Endothelial cell of umbilical vein (primary cell): Measurements from ENCODE around the gene GCNT2. TPM values are rescaled to one million over a fixed set of nuclear protein-coding genes. Genes with fewer than 3 reads are reported as not detected.

Source experiments
- BruUV-seq: library from RNA; stranded (reverse); fragments of 400-500 nt; replicated peaks from 2 replicates; lab custom pipeline; 2021; lab: Mats Ljungman, UMichigan
- CTCF ChIA-PET: fragments of 300-600, 350-600 bp; sonication (Branson Sonifier 250); formaldehyde crosslinking; loops from one replicate; lab custom pipeline; 2021; ENCODE audit warnings: antibody characterized with exemption, inconsistent platforms; lab: Charles Lee
- POLR2A ChIA-PET: fragments of 300-600, 350-600 bp; sonication (Branson Sonifier 250); formaldehyde crosslinking; loops from one replicate; lab custom pipeline; 2021; ENCODE audit warnings: antibody characterized with exemption, inconsistent platforms; lab: Charles Lee
- DNase-seq: peaks from one replicate; pipeline ENCODE4 v3.0.0-alpha.2; 2011; ENCODE audit warnings: low read depth, low spot score
- FAIRE-seq: peaks from 2 replicates; lab custom pipeline; 2011; peaks lifted over from hg19 to GRCh38; lab: Jason Lieb, UNC
- H2AFZ ChIP-seq: 2 replicates; pipeline ENCODE4 v1.6.0; 2012; ENCODE audit warnings: low read depth, low read length, control low read depth, inconsistent platforms
- H3K27ac ChIP-seq: 2 replicates; pipeline ENCODE4 v1.5.1; 2011; ENCODE audit warnings: low read depth, mild to moderate bottlenecking, control low read depth, low read length, moderate library complexity; ENCODE audit not compliant: insufficient read depth
- H3K27me3 ChIP-seq, 2 experiments: 2 replicates each; pipeline versions ENCODE4 v1.6.0 to v1.6.1; 2011; ENCODE audit warnings: low read length in 2 of 2, mixed read lengths in 1 of 2; ENCODE audit not compliant: control insufficient read depth in 2 of 2, insufficient read depth in 2 of 2
- H3K36me3 ChIP-seq, 2 experiments: 2 replicates in 1 of 2; 3 replicates in 1 of 2; pipeline ENCODE4 v1.5.1; 2011; ENCODE audit warnings: low read length in 2 of 2, mild to moderate bottlenecking in 1 of 2, moderate library complexity in 1 of 2; ENCODE audit not compliant: control insufficient read depth in 2 of 2, insufficient read depth in 2 of 2; ENCODE audit errors: extremely low read depth in 1 of 2
- H3K4me1 ChIP-seq: 3 replicates; pipeline ENCODE4 v1.5.1; 2011; ENCODE audit warnings: mild to moderate bottlenecking, low read length; ENCODE audit not compliant: control insufficient read depth, insufficient read depth; ENCODE audit errors: extremely low read depth
- H3K4me2 ChIP-seq: 2 replicates; pipeline ENCODE4 v1.6.1; 2011; ENCODE audit warnings: low read length, control low read depth, mixed read lengths; ENCODE audit not compliant: insufficient read depth
- H3K4me3 ChIP-seq, 3 experiments: fragments of 200-600 bp in 1 of 3; sonication (generic), shearing (Covaris generic) in 1 of 3; replicated peaks in 1 of 3; 2 replicates each; pipeline ENCODE4 v1.5.1; 2011 to 2016; ENCODE audit warnings: control low read depth in 3 of 3, low read length in 3 of 3, mild to moderate bottlenecking in 2 of 3, inconsistent platforms in 1 of 3, low read depth in 1 of 3, moderate library complexity in 1 of 3; ENCODE audit not compliant: insufficient read depth in 1 of 3
- H3K79me2 ChIP-seq: 2 replicates; pipeline ENCODE4 v1.6.0; 2012; ENCODE audit warnings: low read length, inconsistent platforms; ENCODE audit not compliant: control insufficient read depth, insufficient read depth
- H3K9ac ChIP-seq: replicated peaks from 2 replicates; pipeline ENCODE3; 2011; ENCODE audit warnings: low read length, control low read depth; ENCODE audit not compliant: insufficient read depth; ENCODE audit errors: extremely low read depth
- H3K9me1 ChIP-seq: replicated peaks from 3 replicates; pipeline ENCODE4 v1.6.0; 2011; ENCODE audit warnings: mild to moderate bottlenecking, low read length; ENCODE audit not compliant: control insufficient read depth, insufficient read depth; ENCODE audit errors: extremely low read depth
- H3K9me3 ChIP-seq: replicated peaks from 2 replicates; pipeline ENCODE4 v1.5.1; 2012; ENCODE audit warnings: low read length, inconsistent platforms; ENCODE audit not compliant: control insufficient read depth, insufficient read depth
- H4K20me1 ChIP-seq: replicated peaks from 2 replicates; pipeline ENCODE3; 2011; ENCODE audit warnings: mild to moderate bottlenecking, low read length; ENCODE audit not compliant: control insufficient read depth, insufficient read depth; ENCODE audit errors: extremely low read depth
- CTCF ChIP-seq, 2 donors: IDR thresholded peaks; 1 replicate in 1 of 2; 2 replicates in 1 of 2; pipeline ENCODE4 v1.5.1; 2011; ENCODE audit warnings: low read length in 2 of 2, mild to moderate bottlenecking in 2 of 2, moderate library complexity in 2 of 2, control low read depth in 1 of 2, inconsistent platforms in 1 of 2, low read depth in 1 of 2; ENCODE audit not compliant: insufficient read depth in 1 of 2; ENCODE audit errors: extremely low read depth in 1 of 2
- EZH2 ChIP-seq: IDR thresholded peaks from 2 replicates; pipeline ENCODE4 v1.6.1; 2012; ENCODE audit warnings: borderline replicate concordance, low read depth, mild to moderate bottlenecking, moderate library complexity, low read length, inconsistent platforms; ENCODE audit not compliant: severe bottlenecking
- FOS ChIP-seq: IDR thresholded peaks from 2 replicates; pipeline ENCODE4 v1.6.1; 2011; ENCODE audit warnings: mild to moderate bottlenecking, low read length, moderate library complexity, borderline replicate concordance; ENCODE audit not compliant: insufficient read depth
- GATA2 ChIP-seq: IDR thresholded peaks from 2 replicates; pipeline ENCODE4 v1.7.0; 2011; ENCODE audit warnings: low read depth, mild to moderate bottlenecking, moderate library complexity, mixed read lengths, low read length; ENCODE audit not compliant: insufficient read length, insufficient read depth
- JUN ChIP-seq: IDR thresholded peaks from 2 replicates; pipeline ENCODE4 v1.6.1; 2011; ENCODE audit warnings: borderline replicate concordance, low read depth; ENCODE audit not compliant: insufficient read length, insufficient read depth
- MAX ChIP-seq: IDR thresholded peaks from 2 replicates; pipeline ENCODE4 v1.6.1; 2011; ENCODE audit not compliant: insufficient read depth, insufficient read length
- MYC ChIP-seq: IDR thresholded peaks from one replicate; pipeline ENCODE4 v1.6.1; 2011; ENCODE audit warnings: mild to moderate bottlenecking, low read depth, low read length
- POLR2A ChIP-seq: IDR thresholded peaks from 2 replicates; pipeline ENCODE4 v1.6.1; 2012; ENCODE audit warnings: low read depth, mild to moderate bottlenecking, control low read depth, low read length
- POLR2AphosphoS5 ChIP-seq: IDR thresholded peaks from 2 replicates; pipeline ENCODE4 v1.6.1; 2012; ENCODE audit warnings: low read depth, mild to moderate bottlenecking, control low read depth, low read length, moderate library complexity; ENCODE audit not compliant: insufficient read depth
- dilution Hi-C: fragments of 300-500 bp; cut with MboI; formaldehyde crosslinking; loops from one replicate; pipeline ENCODE4 v1.15.0; 2019; ENCODE audit warnings: low sequenced_read_pairs; ENCODE audit not compliant: extremely low pct_ligation_motif_present
- intact Hi-C: fragments of 100-400 bp; cut with micrococcal nuclease; formaldehyde crosslinking; loops from one replicate; pipeline ENCODE4 v1.10.0; 2022
- polyA plus RNA-seq, 4 experiments: library from polyadenylated mRNA; depleted of rRNA in 3 of 4; stranded (reverse) in 3 of 4; unstranded in 1 of 4; fragments of >200 nt; gene quantifications; 2 replicates each; pipeline versions ENCODE4 v1.2.1 to v1.2.3, GENCODE V29; 2011 to 2012; ENCODE audit warnings: missing spikeins in 1 of 4
- total RNA-seq: library from RNA; stranded (reverse); gene quantifications from 2 replicates; pipeline ENCODE4 v1.2.3, GENCODE V29; 2021

The GCNT2 gene
- total and polyA plus RNA-seq, 2 donors (not counting 3 experiments of a cell fraction or from before 2014, with no cell fraction given), result 3.8 to 10.9 TPM

DNA sequence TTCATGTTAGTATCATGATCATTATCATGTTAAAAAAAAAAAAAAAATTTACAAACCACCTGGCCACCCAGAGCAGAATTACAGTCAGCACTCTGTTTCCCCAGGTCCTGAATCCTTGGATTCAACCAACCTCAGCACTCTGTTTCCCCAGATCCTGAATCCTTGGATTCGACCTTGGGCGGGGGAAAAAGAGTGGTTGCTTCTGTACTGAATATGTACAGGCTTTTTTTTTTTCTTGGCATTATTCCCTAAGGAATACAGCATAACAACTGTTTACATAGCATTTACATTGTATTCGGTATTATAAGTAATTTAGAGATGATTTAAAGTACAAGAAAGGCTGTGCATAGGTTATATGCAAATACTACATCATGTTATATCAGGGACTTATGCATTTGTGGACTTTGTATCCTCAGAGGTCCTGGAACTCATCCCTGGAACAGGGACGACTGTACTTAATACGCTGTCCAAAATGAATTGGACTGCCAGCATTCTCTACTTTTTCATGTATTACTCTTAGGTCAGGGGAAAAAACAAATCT is 31.2 kb downstream of the GCNT2 start:
- Histone ChIP-seq H3K4me2 (no peak overlapping the region), H3K9me1 (no peaks in the 10 kb centered on the region), H3K36me3 (no peaks in the 10 kb centered on the region), H3K9ac (no peak overlapping the region), H3K27me3 (no peaks in the 10 kb centered on the region), H3K27ac (no peak overlapping the region), H3K4me1 (peaks cover 25% of the 10 kb centered on the region), H2AFZ (no peak overlapping the region), H3K79me2 (no peaks in the 10 kb centered on the region), H4K20me1 (no peaks in the 10 kb centered on the region), H3K4me3 (no peak overlapping the region), H3K9me3 (no peaks in the 10 kb centered on the region)
- dilution Hi-C loops (no loop called here), intact Hi-C loops (no loop called here)
- BruUV-seq, result no TSS peak
- DNase-seq, result no peak
- POLR2A ChIA-PET, result no interaction called here
- TF ChIP-seq POLR2AphosphoS5 (no peak), JUN (no peak), CTCF (IDR thresholded peaks at IDR 0.05; ENCODE audit: extremely low read depth in 1 of 2, insufficient read depth in 1 of 2, low read depth in 1 of 2, low read length in 2 of 2) (no peak), EZH2 (no peak), GATA2 (no peak), MAX (no peak), POLR2A (no peak), FOS (no peak), MYC (no peak)
- FAIRE-seq, result no peak
- CTCF ChIA-PET, result no interaction called here
